ENCODE results near the gene LCN10. TPM values are rescaled to one million over a fixed set of nuclear protein-coding genes. Genes with fewer than 3 reads are reported as not detected.

The LCN10 gene
- total and polyA plus RNA-seq, 12 donors = 0.44 to 144 (median 3.1) TPM

DNA sequence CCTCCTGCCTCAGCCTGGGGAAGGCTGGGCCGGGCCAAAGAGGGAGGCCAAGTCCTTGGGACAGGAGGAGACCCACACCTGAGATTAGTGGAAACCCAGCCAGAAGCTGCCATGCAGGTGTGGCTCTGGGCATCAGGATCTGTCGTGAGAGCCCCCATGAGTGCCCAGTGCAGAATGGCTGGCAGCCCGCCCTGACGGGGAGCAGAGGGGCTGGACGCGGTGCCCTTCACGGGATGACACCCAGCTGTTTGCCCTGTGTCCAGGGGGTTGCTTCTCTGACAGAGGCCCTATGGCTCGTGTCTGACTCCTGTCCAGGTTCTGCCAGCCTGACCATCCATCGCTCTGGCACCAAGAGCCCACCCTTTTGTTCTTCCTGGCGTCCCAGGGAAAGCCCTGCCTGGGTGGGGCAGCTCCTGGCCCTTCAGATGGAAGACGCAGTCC lies 21.8 kb downstream of the LCN10 start:
- no peak overlapping the region for H3K4me3 ChIP-seq
- H3K36me3 ChIP-seq = peaks cover under 1 to 50% (median 34%) of the 10 kb centered on the region in 9 donors
- ATAC-seq (peak in 4 of 8 donors; percentile 1 to 2 (median 1)), DNase-seq (no peak)
- H3K4me1 ChIP-seq = peaks cover 15 to 68% (median 62%) of the 10 kb centered on the region in 9 donors
- peak overlapping the region in 9 of 10 donors; percentile 26 to 85 (median 58) for H3K27ac ChIP-seq
- no peak for TF ChIP-seq CTCF (IDR thresholded peaks at IDR 0.05)
- H3K9me3 ChIP-seq = no peaks in the 10 kb centered on the region
- H3K27me3 ChIP-seq = peaks cover 0 to under 1% (median 0%) of the 10 kb centered on the region in 7 donors
- WGBS, 2 donors = 55 to 56% methylated on average over 11 of the region's 11 CpGs
- intact Hi-C loops (cut with DNase I) = no loop called here

DNA sequence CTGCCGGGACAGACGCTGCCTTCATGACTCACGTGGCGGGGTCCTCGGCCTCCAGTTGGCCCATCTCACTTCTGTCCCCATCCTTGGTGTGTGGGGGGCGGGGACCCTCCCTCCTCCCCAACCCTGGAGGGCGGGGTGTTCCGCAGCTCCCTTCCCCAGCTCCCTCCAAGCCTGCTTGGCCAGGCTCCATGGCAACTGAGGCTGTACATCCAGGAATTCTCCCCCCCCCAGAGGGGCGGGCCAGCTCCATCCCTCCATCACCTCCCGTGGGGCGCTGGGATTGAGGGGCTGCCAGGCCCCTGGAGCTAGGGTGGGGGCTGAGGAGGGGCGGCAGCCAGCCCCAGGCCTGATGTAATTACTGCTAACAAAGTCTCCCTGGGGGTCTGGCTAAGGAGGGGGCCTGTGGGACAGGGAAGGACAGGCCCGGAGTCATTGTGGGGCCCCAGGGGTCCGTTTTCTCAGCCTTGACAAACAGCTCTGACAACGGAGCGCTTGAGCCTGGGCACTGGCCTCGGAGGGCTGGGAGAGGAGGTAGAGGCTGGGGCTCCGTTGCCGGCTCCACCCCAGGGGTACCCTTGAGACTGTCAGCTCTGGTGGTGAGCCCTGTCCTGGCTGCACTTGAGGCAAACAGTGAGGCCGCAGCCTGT lies 22.4 kb downstream of the LCN10 start:
- Histone ChIP-seq H3K27me3 (peaks cover 0 to 6% (median 0%) of the 10 kb centered on the region in 7 donors), H3K27ac (peak overlapping the region in 9 of 10 donors; percentile 26 to 85 (median 58)), H3K9me3 (no peaks in the 10 kb centered on the region), H3K4me1 (peaks cover 14 to 65% (median 62%) of the 10 kb centered on the region in 9 donors), H3K36me3 (peaks cover 0 to 45% (median 33%) of the 10 kb centered on the region in 9 donors), H3K4me3 (no peak overlapping the region)
- no peak for TF ChIP-seq CTCF (IDR thresholded peaks at IDR 0.05)
- WGBS, 2 donors = 45 to 46% methylated on average over 20 of the region's 20 CpGs
- intact Hi-C loops (cut with DNase I) = no loop called here
- ATAC-seq (peak; percentile 6 to 29 (median 10)), DNase-seq (peak in 1 of 2 donors; percentile 59)

DNA sequence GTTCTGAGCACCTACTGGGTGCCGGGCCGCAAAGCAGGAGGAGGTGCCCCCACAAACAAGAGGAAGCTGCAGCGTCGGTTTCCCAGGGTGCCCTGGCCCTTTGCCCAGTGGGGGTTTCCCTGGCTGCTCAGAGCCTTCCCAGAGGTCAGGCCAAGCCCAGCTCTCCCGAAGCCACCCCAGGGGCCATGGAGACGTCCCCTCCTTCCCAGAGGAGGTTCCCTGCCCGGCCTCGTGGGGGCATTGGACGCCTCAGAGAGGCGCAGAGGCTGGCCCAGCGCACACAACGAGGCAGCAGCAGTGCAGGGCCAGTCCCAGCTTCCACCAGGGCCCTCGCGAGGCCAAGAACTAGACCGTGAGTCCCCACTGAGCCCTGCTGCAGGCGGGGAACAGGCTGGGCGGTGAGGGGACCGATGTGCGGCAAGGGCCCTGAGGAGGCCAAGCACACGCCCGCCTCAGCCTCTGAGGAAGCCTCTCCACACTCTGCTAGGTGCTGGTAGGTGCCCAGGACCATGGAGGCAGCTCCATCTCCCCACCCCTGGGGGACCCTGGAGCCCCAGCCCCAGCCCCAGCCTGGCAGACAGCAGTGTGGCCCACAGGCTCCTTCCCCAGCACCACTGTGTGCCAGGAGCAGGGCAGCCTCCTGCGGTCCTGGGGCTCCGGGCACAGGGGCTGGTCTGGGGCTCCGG lies 23.4 kb downstream of the LCN10 start:
- peaks cover 0 to 35% (median 27%) of the 10 kb centered on the region in 9 donors for H3K36me3 ChIP-seq
- no peak overlapping the region for H3K4me3 ChIP-seq
- 55 to 63% methylated on average over 22 to 24 of the region's 24 CpGs for WGBS, 2 donors
- TF ChIP-seq CTCF (IDR thresholded peaks at IDR 0.05) = peak in 2 of 9 donors; percentile 16 to 20
- peaks cover 0 to 16% (median 0%) of the 10 kb centered on the region in 7 donors for H3K27me3 ChIP-seq
- peaks cover 17 to 68% (median 63%) of the 10 kb centered on the region in 9 donors for H3K4me1 ChIP-seq
- intact Hi-C loops (cut with DNase I) = no loop called here
- peak in 1 of 2 donors; percentile 68 for DNase-seq
- no peaks in the 10 kb centered on the region for H3K9me3 ChIP-seq
- ATAC-seq = peak in 7 of 8 donors; percentile 3 to 23 (median 9)
- peak overlapping the region in 9 of 10 donors; percentile 9 to 73 (median 43) for H3K27ac ChIP-seq

DNA sequence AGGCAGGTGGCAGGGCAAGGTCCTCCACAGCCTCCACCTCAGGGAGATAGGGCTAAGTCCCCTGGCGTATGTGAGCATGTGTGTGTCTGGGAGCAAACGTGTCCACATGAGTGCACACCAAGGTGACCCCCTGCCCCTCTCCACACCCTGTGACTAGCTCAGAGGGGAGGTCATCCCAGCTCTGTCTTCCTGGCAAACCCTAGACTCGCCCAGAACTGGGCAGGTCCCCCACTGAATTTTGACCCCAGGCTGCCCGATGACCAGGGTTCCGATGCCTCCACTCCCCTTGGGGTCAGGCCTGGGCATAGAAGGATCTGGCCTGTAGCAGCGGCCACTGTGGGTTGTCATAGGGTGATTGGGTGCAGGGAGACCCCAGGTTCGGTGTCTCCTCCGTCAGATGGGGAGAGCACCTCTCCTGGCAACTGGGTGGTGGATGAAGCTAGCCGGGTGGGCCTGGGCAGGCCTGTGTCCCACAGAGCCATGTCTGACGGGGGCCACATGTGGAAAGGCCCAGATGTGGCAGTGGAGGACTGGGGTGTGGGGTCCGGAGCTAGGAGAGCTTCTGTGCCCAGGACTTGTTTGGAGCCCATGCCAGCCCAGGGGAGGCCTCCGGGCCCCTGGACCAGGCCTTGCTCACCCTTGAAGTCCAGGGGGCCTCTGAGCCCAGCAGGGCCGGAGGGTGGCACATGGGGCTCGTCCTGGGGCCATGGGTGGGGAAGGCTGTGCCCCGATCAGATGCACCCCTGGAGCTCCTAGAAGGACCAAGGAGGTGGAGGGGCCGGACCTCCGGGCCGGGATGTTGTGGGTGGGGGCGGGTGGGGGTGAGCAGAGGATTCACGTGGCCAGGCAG lies 24.2 kb downstream of the LCN10 start:
- intact Hi-C loops (cut with DNase I) = no loop called here
- Histone ChIP-seq H3K27me3 (peaks cover 0 to 24% (median 0%) of the 10 kb centered on the region in 7 donors), H3K27ac (peak overlapping the region in 6 of 10 donors; percentile 40 to 73 (median 60)), H3K4me1 (peaks cover 22 to 74% (median 66%) of the 10 kb centered on the region in 9 donors), H3K9me3 (no peaks in the 10 kb centered on the region), H3K4me3 (no peak overlapping the region), H3K36me3 (peaks cover 0 to 27% (median 19%) of the 10 kb centered on the region in 9 donors)
- 79 to 80% methylated on average over 20 of the region's 20 CpGs for WGBS, 2 donors
- TF ChIP-seq CTCF (IDR thresholded peaks at IDR 0.05) = no peak
- DNase-seq = no peak
- no peak for ATAC-seq

Measured in heart right ventricle (tissue), 16 donors.